Ammon's horn (tissue), 1 donor: ENCODE results near the gene MAP4K2.
A peak's percentile ranks its signal among the peaks of the same experiment; 100 is the strongest.

Experiments
- DNase-seq: peaks from one replicate; pipeline ENCODE4 v3.0.0-alpha.2; 2016; ENCODE audit warnings: low spot score

Gene MAP4K2

GRCh38 chr11:64767344-64768299 is 35.4 kb downstream of the MAP4K2 start:
- DNase-seq = peak; percentile 52

GRCh38 chr11:64766881-64767280 is 36.1 kb downstream of the MAP4K2 start:
- DNase-seq = no peak

GRCh38 chr11:64765851-64766665 is 37.0 kb downstream of the MAP4K2 start:
- no peak for DNase-seq

GRCh38 chr11:64765291-64765850 is 37.6 kb downstream of the MAP4K2 start:
- no peak for DNase-seq

GRCh38 chr11:64764753-64765152 is 38.3 kb downstream of the MAP4K2 start:
- no peak for DNase-seq

- DNase-seq = no peak
Observed at GRCh38 chr11:64764040-64764611, 38.9 kb downstream of the MAP4K2 start.

- no peak for DNase-seq
Observed at GRCh38 chr11:64763526-64764039, 39.4 kb downstream of the MAP4K2 start.

- peak; percentile 57 for DNase-seq
Observed at GRCh38 chr11:64762674-64763525, 40.1 kb downstream of the MAP4K2 start.

- peak; percentile 60 for DNase-seq
Observed at GRCh38 chr11:64762277-64762673, 40.7 kb downstream of the MAP4K2 start.

- no peak for DNase-seq
Observed at GRCh38 chr11:64760759-64761420, 42.1 kb downstream of the MAP4K2 start.

GRCh38 chr11:64759722-64760719 is 43.0 kb downstream of the MAP4K2 start, which contains the start of gene PYGM:
PYGM (minus strand) TSS chr11:64759974; CDS start chr11:64759898, 76 bp downstream.
- DNase-seq = peak; percentile 85

- DNase-seq = no peak
Observed at GRCh38 chr11:64759131-64759721, 43.8 kb downstream of the MAP4K2 start.

GRCh38 chr11:64758330-64759079 is 44.5 kb downstream of the MAP4K2 start:
- DNase-seq = no peak

GRCh38 chr11:64757549-64758329 is 45.3 kb downstream of the MAP4K2 start:
- no peak for DNase-seq

GRCh38 chr11:64755681-64756361 is 47.2 kb downstream of the MAP4K2 start:
- no peak for DNase-seq

GRCh38 chr11:64754919-64755662 is 47.9 kb downstream of the MAP4K2 start:
- no peak for DNase-seq
